Endothelial cell of umbilical vein (primary cell): ENCODE data around the gene GAK.

ENCODE experiments used
- CTCF ChIP-seq, 2 donors: IDR thresholded peaks; 1 replicate in 1 of 2; 2 replicates in 1 of 2; pipeline ENCODE4 v1.5.1; 2011; ENCODE audit warnings: low read length in 2 of 2, mild to moderate bottlenecking in 2 of 2, moderate library complexity in 2 of 2, control low read depth in 1 of 2, inconsistent platforms in 1 of 2, low read depth in 1 of 2; ENCODE audit not compliant: insufficient read depth in 1 of 2; ENCODE audit errors: extremely low read depth in 1 of 2
- POLR2A ChIP-seq: IDR thresholded peaks from 2 replicates; pipeline ENCODE4 v1.6.1; 2012; ENCODE audit warnings: low read depth, mild to moderate bottlenecking, control low read depth, low read length
- POLR2AphosphoS5 ChIP-seq: IDR thresholded peaks from 2 replicates; pipeline ENCODE4 v1.6.1; 2012; ENCODE audit warnings: low read depth, mild to moderate bottlenecking, control low read depth, low read length, moderate library complexity; ENCODE audit not compliant: insufficient read depth

DNA sequence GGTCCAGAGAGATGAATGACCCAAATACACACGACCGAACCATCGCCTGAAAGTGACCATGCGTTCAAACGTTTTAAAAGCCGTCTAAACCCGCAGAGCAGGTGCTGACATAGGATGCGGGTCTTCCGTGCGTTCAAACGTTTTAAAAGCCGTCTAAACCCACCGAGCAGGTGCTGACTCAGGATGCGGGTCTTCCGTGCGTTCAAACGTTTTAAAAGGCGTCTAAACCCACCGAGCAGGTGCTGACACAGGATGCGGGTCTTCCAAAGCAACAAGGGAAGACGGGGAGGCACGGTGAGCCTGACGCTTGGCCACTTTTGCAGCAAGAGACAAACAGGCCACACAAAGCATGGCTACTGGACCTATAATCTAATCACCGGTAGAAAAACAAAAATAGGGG lies 47.2 kb downstream of the GAK start:
- no peak for TF ChIP-seq CTCF (IDR thresholded peaks at IDR 0.05; ENCODE audit: extremely low read depth in 1 of 2, insufficient read depth in 1 of 2, low read depth in 1 of 2, low read length in 2 of 2)
- no peak for TF ChIP-seq POLR2AphosphoS5
- no peak for TF ChIP-seq POLR2A
